ENCODE measurements around the gene ESRRA. TPM values are rescaled to one million over a fixed set of nuclear protein-coding genes. Genes with fewer than 3 reads are reported as not detected.

The ESRRA gene
- total and polyA plus RNA-seq, 2 of the 8 experiments (the other 6 are each of a cell fraction or from before 2014, with no cell fraction given), result 18.2 to 37.0 TPM

- TF ChIP-seq BRCA1 (IDR thresholded peaks at IDR 0.05; ENCODE audit: low read depth, low read length) (no peak), ATF2 (IDR thresholded peaks at IDR 0.05; ENCODE audit: low read length) (no peak), CBX8 (IDR thresholded peaks at IDR 0.05; ENCODE audit: borderline replicate concordance, low read depth, low read length) (no peak)
Measured at GRCh38 chr11:64344787-64345186, 39.5 kb downstream of the ESRRA start (continued).
